ENCODE results near the gene LRP4. TPM values are rescaled to one million over a fixed set of nuclear protein-coding genes. Genes with fewer than 3 reads are reported as not detected.

The LRP4 gene
- total and polyA plus RNA-seq, 2 of the 13 experiments (the other 11 are each of a cell fraction or from before 2014, with no cell fraction given), result 4.7 to 13.3 TPM

DNA sequence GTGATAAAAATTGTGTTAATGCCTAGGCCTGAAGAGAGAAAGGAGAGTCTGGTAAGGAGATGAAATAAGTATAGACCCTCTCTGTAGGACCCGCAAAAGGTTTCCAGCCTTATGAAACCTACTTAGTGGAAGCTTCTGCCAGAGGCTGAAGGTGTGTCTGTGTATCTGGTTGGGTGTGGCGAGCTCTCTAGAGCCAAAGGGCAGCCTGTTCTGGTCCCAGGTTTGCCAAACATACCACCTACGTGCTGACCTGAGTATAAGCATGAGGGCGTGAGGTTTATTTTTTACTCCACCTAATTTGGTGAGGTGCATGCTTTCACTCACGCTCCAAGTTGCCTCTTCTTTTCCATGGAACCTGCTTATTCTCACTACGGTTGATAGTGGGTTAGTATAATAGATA is 23.8 kb upstream of the LRP4 start:
- intact Hi-C loops (cut with micrococcal nuclease; ENCODE audit: unreplicated experiment), result no loop called here
- Histone ChIP-seq H3K27ac (ENCODE audit: extremely low read length, insufficient read depth, low read length) (no peak overlapping the region), H3K9me3 (ENCODE audit: low read length) (no peaks in the 10 kb centered on the region), H3K4me3 (replicated peaks in 1 of 3; ENCODE audit: insufficient read depth in 1 of 3, low read depth in 2 of 3, low read length in 3 of 3) (no peak overlapping the region), H2AFZ (ENCODE audit: low read length) (no peak overlapping the region), H3K4me2 (ENCODE audit: low read depth, low read length) (no peak overlapping the region), H4K20me1 (ENCODE audit: insufficient read depth, low read length) (no peaks in the 10 kb centered on the region), H3K9ac (ENCODE audit: insufficient read depth, low read depth, low read length) (no peak overlapping the region), H3K27me3 (ENCODE audit: control insufficient read depth in 1 of 2, insufficient read depth in 2 of 2, low read length in 2 of 2) (no peaks in the 10 kb centered on the region), H3K36me3 (replicated peaks in 1 of 2; ENCODE audit: control insufficient read depth in 1 of 2, insufficient read depth in 2 of 2, low read length in 2 of 2) (no peaks in the 10 kb centered on the region; a peak in 1 of 5 replicates), H3K79me2 (ENCODE audit: insufficient read depth, low read length) (no peaks in the 10 kb centered on the region), H3K4me1 (ENCODE audit: insufficient read depth, low read length) (peaks cover 9% of the 10 kb centered on the region)
- no peak for DNase-seq (ENCODE audit: low spot score)
- no TSS peak for BruUV-seq (replicated peaks)
- FAIRE-seq, result no peak
- in situ Hi-C loops (cut with HindIII; ENCODE audit: extremely low pct_ligation_motif_present, low pct_unique_long_range_greater_than_20kb), result no loop called here
- ChIA-PET POLR2A (no interaction called here), CTCF (ENCODE audit: low intra/inter-chr PET ratio, low total read pairs) (no interaction called here)
- WGBS (ENCODE audit: low lambda C conversion rate), result 98% methylated on average over 6 of the region's 6 CpGs
- ATAC-seq, result no peak
- TF ChIP-seq IKZF5 (CRISPR knock-in tag; IDR thresholded peaks at IDR 0.05) (no peak), TOPORS (CRISPR knock-in tag; IDR thresholded peaks at IDR 0.05) (no peak), ZNF3 (CRISPR knock-in tag; IDR thresholded peaks at IDR 0.05) (no peak), NR2F1 (CRISPR knock-in tag; IDR thresholded peaks at IDR 0.05) (no peak), SRSF9 (IDR thresholded peaks at IDR 0.05; ENCODE audit: borderline replicate concordance, insufficient read depth, low read depth, low read length, poor library complexity, severe bottlenecking) (no peak), ZNF629 (CRISPR knock-in tag; conservative IDR thresholded peaks at IDR 0.05) (no peak), ETV5 (CRISPR knock-in tag; IDR thresholded peaks at IDR 0.05; ENCODE audit: borderline replicate concordance) (no peak), SATB2 (CRISPR knock-in tag; IDR thresholded peaks at IDR 0.05) (no peak), ZBTB1 (CRISPR knock-in tag; IDR thresholded peaks at IDR 0.05; ENCODE audit: borderline replicate concordance) (no peak), ZNF124 (CRISPR knock-in tag; IDR thresholded peaks at IDR 0.05) (no peak), ZNF24 (IDR thresholded peaks at IDR 0.05) (no peak)
- TF ChIP-seq, protein P1, sequence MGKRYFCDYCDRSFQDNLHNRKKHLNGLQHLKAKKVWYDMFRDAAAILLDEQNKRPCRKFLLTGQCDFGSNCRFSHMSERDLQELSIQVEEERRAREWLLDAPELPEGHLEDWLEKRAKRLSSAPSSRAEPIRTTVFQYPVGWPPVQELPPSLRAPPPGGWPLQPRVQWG (CRISPR knock-in tag; IDR thresholded peaks at IDR 0.05; ENCODE audit: borderline replicate concordance, low read depth), result no peak
- TF ChIP-seq, protein P2, sequence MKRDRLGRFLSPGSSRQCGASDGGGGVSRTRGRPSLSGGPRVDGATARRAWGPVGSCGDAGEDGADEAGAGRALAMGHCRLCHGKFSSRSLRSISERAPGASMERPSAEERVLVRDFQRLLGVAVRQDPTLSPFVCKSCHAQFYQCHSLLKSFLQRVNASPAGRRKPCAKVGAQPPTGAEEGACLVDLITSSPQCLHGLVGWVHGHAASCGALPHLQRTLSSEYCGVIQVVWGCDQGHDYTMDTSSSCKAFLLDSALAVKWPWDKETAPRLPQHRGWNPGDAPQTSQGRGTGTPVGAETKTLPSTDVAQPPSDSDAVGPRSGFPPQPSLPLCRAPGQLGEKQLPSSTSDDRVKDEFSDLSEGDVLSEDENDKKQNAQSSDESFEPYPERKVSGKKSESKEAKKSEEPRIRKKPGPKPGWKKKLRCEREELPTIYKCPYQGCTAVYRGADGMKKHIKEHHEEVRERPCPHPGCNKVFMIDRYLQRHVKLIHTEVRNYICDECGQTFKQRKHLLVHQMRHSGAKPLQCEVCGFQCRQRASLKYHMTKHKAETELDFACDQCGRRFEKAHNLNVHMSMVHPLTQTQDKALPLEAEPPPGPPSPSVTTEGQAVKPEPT (CRISPR knock-in tag; IDR thresholded peaks at IDR 0.05; ENCODE audit: low read depth), result no peak
- TF ChIP-seq, protein P3, sequence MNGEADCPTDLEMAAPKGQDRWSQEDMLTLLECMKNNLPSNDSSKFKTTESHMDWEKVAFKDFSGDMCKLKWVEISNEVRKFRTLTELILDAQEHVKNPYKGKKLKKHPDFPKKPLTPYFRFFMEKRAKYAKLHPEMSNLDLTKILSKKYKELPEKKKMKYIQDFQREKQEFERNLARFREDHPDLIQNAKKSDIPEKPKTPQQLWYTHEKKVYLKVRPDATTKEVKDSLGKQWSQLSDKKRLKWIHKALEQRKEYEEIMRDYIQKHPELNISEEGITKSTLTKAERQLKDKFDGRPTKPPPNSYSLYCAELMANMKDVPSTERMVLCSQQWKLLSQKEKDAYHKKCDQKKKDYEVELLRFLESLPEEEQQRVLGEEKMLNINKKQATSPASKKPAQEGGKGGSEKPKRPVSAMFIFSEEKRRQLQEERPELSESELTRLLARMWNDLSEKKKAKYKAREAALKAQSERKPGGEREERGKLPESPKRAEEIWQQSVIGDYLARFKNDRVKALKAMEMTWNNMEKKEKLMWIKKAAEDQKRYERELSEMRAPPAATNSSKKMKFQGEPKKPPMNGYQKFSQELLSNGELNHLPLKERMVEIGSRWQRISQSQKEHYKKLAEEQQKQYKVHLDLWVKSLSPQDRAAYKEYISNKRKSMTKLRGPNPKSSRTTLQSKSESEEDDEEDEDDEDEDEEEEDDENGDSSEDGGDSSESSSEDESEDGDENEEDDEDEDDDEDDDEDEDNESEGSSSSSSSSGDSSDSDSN (CRISPR knock-in tag; IDR thresholded peaks at IDR 0.05), result no peak
- TF ChIP-seq, protein P4, sequence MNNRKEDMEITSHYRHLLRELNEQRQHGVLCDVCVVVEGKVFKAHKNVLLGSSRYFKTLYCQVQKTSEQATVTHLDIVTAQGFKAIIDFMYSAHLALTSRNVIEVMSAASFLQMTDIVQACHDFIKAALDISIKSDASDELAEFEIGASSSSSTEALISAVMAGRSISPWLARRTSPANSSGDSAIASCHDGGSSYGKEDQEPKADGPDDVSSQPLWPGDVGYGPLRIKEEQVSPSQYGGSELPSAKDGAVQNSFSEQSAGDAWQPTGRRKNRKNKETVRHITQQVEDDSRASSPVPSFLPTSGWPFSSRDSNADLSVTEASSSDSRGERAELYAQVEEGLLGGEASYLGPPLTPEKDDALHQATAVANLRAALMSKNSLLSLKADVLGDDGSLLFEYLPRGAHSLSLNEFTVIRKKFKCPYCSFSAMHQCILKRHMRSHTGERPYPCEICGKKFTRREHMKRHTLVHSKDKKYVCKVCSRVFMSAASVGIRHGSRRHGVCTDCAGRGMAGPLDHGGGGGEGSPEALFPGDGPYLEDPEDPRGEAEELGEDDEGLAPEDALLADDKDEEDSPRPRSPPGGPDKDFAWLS (CRISPR knock-in tag; IDR thresholded peaks at IDR 0.05; ENCODE audit: borderline replicate concordance), result no peak
- TF ChIP-seq, protein P5, sequence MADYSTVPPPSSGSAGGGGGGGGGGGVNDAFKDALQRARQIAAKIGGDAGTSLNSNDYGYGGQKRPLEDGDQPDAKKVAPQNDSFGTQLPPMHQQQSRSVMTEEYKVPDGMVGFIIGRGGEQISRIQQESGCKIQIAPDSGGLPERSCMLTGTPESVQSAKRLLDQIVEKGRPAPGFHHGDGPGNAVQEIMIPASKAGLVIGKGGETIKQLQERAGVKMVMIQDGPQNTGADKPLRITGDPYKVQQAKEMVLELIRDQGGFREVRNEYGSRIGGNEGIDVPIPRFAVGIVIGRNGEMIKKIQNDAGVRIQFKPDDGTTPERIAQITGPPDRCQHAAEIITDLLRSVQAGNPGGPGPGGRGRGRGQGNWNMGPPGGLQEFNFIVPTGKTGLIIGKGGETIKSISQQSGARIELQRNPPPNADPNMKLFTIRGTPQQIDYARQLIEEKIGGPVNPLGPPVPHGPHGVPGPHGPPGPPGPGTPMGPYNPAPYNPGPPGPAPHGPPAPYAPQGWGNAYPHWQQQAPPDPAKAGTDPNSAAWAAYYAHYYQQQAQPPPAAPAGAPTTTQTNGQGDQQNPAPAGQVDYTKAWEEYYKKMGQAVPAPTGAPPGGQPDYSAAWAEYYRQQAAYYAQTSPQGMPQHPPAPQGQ (CRISPR knock-in tag; IDR thresholded peaks at IDR 0.05; ENCODE audit: borderline replicate concordance), result no peak

Measured in HepG2 (cell line).